Measurements from ENCODE around the gene IRF5.
"Not testable (repeated sequence)": the region's sequence is repeated elsewhere in the genome, so short reads cannot be mapped to it uniquely, and the experiment has no call there.

IRF5 gene

DNA sequence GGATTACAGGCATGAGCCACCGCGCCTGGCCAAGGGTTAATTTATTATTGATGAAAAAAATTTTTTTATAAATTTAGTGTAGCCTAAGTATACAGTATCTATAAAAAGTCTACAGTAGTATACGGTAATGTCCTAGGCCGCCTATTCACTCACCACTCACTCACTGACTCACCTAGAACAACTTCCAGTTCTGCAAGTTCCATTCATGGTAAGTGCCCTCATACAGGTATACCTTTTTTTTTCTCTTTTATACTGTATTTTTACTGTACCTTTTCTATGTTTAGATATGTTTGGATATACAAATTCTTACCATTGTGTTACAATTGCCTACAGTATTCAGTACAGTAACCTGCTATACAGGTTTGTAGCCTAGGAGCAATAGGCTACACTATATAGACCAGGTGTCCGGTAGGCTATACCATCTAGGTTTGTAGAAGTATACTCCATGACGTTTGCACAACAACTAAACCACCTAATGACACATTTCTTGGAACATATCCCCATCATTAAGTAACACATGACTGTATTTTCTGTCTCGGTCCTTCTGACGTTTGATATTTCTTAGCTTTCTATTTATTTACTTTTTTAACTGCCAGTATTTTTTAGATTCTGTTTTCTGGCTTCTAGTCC, 23.4 kb downstream of the IRF5 start:
- no peak for DNase-seq

DNA sequence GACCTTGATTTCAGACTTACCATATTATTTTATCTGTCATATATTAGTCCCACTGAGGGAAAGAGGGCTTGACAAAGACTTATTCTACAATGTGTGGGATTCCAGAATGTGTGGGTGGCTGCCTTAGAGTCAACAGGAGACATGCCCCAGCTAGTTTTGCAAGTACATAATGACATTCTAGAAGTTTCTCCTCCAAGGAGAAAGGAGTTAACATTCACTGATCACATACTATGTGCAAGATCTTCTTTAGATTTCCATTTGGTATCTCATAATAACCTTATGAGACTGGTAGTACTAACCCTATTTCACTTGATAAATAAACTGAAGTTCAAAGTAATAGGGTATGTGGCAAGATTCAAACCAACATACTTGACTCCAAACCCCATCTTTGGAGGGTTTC, 25.2 kb downstream of the IRF5 start:
- DNase-seq = no peak

DNA sequence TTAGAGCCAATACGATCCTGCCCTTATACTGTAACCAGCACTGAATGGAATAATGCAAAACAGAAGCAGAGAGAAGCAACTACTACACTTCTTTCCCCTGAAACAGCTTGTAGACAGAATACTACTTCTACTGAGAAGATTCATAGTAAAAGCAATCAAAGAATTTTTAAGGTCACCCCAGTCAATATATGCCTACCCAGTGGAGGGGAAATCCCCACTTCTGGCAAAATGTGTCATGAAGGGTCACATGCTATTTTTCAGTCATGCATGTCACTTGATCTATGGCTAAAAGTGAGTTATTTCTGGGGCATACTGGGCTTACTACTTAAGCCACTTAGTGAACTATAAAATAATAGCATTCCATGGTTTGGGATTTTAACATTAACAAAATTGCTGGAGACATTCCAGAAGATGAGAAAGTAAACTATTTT, 25.6 kb downstream of the IRF5 start:
- peak; percentile 13 for DNase-seq

DNA sequence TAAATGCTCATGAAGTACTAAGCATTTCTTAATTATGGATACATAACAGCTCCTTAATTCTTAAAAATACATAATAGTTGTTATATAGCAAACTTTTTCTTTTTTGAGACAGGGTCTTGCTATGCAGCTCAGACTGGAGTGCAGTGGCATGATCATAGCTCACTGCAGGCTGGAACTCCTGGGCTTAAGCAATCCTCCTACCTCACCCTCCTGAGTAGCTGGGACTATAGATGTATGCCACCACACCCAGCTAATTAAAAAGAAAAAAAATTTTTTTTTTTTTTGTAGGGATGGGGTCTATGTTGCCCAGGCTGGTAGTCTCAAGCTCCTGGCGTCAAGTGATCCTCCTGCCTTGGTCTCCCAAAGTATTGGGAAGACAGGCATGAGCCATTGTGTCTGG, 30.9 kb downstream of the IRF5 start:
- no peak for DNase-seq

DNA sequence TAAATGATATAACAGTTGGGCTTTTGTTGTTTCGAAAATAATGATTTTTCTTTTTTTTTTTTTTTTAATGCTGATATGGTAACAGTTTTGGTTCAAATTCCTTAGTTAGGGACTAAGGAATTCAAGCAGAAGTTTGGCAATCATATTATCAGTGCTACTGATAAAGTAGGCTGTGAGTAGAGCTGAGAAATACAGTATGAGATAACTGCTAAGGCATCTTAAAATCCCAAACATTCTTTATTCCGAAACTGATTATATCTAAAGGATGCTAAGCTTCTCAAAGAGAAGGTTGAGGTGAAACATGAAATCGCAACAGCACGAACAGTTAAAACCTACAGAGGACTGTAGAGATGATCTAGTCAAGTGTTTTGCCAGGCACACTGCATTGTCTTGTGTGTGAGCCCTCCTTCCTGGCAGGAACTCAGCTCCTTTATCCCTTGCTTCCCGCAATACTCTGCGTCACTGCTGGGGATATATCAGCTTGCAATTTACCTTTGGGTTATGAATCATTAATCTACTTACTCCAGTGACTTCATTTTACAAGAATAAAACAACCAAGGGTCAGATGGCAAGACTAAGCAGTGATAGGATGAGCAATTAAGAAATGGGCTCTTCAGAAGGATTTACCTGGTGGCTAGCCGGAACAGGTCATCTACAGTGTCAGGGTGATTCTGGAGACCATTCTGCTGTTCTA, 36.7 kb downstream of the IRF5 start:
- no peak for DNase-seq

DNA sequence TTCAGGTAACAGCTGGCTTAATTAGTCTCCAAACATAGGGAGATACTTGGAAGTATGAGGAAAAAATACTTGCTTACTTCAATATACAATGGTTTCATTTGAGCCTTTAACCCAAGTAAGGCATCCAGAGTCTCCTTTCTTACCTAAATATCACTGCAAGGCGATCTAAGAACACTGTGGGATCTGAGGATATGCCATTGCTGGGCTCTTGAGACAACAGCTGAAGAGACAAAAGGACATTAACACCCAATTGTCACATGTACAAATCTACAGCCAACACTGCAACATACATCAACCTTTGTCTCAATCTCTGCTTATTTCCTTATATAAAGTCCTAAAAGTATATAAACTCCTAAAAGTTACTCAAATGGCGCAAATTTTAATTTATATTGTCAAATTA, 44.4 kb downstream of the IRF5 start:
- no peak for DNase-seq

DNA sequence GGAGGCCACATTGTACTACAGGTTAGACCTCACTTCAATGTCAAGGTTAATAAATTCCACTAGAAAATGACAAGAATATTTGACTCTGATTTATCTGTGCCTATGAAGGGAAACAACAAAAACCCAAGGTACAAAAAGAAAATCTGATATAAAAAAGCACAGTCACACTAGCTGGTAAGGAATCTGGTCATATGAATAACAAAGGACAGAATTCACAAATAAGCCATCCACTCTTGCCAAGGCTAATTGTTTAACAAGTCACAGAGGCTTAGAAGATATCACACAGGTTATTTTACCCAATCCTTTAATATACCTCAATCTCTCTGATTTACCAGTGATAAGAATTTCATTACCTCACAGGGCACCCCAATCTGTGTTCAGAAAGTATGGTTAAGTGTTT, 47.9 kb downstream of the IRF5 start:
- no peak for DNase-seq

DNA sequence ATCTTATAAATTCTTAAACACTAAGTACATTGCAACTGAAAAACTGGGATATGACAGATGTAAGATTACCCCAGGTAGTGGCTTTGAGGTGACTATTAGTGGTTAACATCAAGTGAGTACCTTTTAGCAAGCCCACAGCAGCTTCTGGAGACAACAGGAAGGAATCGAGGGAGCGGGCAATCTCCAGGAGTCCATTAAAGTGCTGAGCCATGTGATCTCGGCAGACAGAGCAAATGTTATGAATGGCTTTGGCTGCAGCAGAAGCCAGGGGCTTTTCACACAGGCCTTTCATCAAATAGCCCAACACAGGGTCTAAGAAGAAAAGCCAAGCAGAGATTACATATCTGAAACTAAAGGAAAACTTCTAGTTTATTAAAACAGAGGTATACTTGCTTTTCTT, 48.9 kb downstream of the IRF5 start:
- no peak for DNase-seq

DNA sequence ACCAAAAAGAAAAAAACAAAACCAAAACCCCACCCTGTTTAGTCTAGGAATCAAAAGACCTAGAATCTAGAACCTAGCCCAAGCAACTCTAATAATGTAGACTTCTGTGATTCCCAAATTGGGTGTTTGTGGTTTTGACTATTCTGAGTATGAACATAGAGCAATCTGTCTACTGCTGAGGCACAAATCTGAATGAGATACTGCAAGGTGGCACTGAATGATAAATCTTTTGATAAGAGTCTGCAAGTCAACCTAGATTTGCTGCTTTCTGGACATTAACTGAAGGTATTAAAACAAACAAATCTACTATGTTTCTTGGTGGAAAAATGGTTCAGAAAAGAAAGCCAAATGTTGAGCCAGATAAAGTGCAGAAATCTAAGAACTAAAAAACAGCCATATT, 50.6 kb downstream of the IRF5 start:
- no peak for DNase-seq

DNA sequence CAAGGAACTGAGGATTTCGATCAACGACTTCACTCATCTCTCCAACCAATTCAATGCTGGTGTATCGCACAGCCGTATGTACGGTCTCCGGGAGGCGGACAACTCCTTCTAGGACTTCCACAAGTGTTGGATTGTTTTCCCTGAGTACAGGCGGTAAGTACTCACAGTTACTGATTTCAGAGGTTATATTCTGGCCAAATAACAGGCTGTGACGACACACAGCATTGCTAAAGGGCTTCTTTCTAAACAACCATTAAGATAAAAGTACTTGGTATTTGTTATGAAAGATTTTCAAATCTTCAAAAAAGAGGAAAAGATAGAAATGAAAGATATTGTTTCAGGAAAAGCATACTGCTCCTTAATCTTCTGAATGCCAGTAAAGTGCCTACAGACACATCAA, 52.2 kb downstream of the IRF5 start:
- DNase-seq = no peak

DNA sequence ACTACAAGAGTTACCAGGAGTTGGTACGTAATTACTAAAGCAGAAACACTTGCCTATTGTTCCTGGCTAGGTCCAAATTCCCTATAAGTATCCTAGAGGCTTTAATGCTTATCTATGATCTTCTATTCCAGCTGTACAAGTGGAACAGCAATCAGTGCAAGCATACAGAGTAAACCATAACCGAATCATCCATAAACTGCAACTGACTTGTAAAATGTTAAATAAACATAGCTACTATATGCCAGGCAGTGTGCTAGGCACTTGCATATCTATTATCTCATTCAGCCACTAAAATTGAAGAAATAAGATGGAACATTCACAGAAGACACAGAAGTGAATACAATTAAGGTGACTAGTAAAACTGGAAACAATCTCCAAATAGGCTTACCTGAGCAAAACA, 55.7 kb downstream of the IRF5 start:
- DNase-seq = no peak

DNA sequence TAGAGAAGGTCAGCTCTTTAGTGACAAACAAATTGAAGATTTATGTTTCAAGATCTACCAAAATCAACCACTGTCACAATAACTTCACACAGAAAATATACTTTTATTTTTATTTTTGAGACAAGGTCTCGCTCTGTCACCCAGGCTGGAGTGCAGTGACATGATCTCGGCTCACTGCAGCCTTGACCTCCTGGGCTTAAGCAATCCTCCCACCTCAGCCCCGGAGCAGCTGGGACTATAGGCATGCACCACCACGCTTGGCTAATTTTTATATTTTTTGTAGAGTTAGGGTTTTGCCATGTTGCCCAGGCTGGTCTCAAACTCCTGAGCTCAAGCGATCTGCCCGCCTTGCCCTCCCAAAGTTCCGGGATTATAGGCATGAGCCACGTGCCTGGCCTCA, 56.8 kb downstream of the IRF5 start:
- DNase-seq = not testable (repeated sequence)

DNA sequence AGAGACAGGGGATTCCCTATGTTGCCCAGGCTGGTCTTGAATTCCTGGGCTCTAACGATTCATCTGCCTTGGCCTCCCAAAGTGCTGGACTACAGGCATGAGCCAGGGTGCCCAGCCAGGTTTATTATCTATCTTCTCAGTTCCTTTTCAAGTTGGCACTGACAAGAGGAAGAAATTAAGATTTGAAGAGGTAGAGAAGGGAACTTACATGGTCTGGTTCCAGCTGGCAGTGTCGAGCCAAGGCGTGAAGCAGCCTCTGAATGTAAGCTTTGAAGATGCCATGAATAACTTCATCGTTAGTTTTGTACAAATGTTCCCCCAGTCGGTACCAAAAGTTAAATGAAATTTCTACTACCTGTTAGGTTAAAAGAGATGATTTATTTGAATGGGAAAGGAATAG, 59.5 kb downstream of the IRF5 start:
- DNase-seq = no peak

Measured in fibroblast of skin of back (primary cell).